GM13977 (cell line): ENCODE data around the gene VAMP3.
"Not testable (repeated sequence)": the region's sequence is repeated elsewhere in the genome, so short reads cannot be mapped to it uniquely, and the experiment has no call there.

ENCODE experiments used
- DNase-seq: peaks from one replicate; pipeline ENCODE4 v3.0.0; 2012; ENCODE audit warnings: low spot score
- in situ Hi-C: fragments of 300-500 bp; cut with MboI; formaldehyde crosslinking; loops from one replicate; pipeline ENCODE4 v1.12.0; 2022; ENCODE audit warnings: low sequenced_read_pairs, low pct_unique_long_range_greater_than_20kb, mixed read lengths, inconsistent platforms; ENCODE audit not compliant: unreplicated experiment
- TF ChIP-seq, protein P1 (sequence below): IDR thresholded peaks from 2 replicates; pipeline ENCODE4 v1.5.1; 2012; ENCODE audit warnings: mild to moderate bottlenecking, control low read depth; ENCODE audit not compliant: insufficient read depth; ENCODE audit errors: extremely low read depth, missing control alignments

VAMP3 gene

GRCh38 chr1:7783178-7783711 is 12.1 kb downstream of the VAMP3 start:
- peak; percentile 76 for DNase-seq
- in situ Hi-C loops, result no loop called here
- TF ChIP-seq, protein P1, sequence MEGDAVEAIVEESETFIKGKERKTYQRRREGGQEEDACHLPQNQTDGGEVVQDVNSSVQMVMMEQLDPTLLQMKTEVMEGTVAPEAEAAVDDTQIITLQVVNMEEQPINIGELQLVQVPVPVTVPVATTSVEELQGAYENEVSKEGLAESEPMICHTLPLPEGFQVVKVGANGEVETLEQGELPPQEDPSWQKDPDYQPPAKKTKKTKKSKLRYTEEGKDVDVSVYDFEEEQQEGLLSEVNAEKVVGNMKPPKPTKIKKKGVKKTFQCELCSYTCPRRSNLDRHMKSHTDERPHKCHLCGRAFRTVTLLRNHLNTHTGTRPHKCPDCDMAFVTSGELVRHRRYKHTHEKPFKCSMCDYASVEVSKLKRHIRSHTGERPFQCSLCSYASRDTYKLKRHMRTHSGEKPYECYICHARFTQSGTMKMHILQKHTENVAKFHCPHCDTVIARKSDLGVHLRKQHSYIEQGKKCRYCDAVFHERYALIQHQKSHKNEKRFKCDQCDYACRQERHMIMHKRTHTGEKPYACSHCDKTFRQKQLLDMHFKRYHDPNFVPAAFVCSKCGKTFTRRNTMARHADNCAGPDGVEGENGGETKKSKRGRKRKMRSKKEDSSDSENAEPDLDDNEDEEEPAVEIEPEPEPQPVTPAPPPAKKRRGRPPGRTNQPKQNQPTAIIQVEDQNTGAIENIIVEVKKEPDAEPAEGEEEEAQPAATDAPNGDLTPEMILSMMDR, result no peak

DNA sequence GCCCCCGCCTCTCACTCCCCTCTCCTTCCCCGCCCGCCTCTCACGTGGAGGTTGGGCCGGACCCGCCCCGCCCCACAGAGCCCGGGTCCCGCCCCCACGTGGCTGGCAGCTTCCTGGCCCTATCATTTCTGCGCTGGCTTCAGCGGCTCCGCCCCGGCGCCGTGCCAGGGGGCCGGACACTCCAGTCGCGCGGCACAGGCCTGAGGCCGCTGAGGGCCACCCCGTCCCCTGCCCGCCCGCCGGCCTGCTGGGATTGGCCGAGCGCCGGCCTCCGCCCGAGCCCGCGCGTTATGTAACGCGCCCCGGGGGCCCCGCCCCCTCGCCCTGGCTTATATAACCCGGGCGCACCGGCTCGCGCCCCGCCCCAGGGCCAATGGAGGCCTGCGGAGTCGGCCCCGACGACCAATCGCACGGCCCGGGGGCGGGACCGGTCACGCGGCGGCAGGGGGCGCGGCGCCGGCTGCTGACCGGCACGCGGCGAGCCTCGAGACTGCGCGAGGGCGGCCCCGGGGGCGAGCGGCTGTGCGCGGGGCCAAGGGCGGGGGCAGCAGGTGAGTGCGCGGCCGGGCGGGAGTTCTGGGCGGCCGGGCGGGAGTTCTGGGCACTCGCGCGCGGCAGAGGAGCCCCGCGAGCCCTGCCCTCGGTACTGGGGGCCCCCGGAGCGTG is 12.9 kb downstream of the VAMP3 start, which contains the start of gene PER3:
PER3 (plus strand) TSS at position 466 of the 666 bp plus-strand sequence. CDS start 587 bp downstream, outside the sequence.
- peak; percentile 98 for DNase-seq
- TF ChIP-seq, protein P1, result no peak
- in situ Hi-C loops, result no loop called here

GRCh38 chr1:7784492-7785071 is 13.5 kb downstream of the VAMP3 start:
- in situ Hi-C loops, result no loop called here

GRCh38 chr1:7785108-7785507 is 14.0 kb downstream of the VAMP3 start:
- DNase-seq, result no peak
- in situ Hi-C loops, result no loop called here
- TF ChIP-seq, protein P1, result no peak

More at GRCh38 chr1:7784492-7785071, 13.5 kb downstream of the VAMP3 start:
- TF ChIP-seq, protein P1, result no peak
- no peak for DNase-seq

DNA sequence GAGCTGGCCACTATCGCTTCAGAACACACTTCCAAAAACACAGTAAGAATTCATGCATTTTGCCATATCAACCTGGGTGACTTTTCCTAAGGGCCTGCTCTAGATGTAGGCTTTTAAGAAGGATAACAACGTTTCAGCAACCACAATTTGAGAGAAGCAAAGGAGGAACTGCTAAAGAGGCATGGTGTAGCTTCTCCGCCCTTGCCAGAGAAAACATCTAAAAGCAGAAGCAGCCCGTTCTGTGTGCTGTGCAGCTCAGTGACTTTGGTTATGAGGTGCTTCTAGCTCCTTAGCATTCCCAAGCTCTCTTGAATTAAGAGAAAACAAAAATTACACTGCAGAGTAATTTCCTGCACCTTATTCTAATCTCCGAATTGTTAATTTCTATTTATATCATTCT is 15.7 kb downstream of the VAMP3 start:
- DNase-seq, result no peak
- in situ Hi-C loops, result no loop called here
- TF ChIP-seq, protein P1, result no peak

DNA sequence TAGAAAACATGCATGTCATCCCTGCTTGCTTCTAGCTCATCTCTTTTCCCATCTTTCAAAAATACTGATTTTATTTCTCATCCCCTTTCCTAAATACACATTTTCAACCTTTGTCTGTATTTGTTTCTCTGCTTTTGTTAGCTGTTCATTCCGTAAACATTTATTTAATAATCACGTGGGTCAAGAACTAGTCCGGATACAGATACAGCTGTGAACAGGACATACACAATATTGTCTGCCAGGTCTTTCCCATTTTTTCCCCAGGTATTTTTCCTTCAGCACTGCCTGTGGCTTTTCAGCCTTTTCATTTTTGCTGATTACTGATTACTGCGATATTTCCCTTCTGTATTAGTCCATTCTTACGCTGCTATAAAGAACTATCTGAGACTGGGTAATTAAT is 18.7 kb downstream of the VAMP3 start:
- in situ Hi-C loops, result no loop called here
- no peak for DNase-seq
- TF ChIP-seq, protein P1, result no peak

DNA sequence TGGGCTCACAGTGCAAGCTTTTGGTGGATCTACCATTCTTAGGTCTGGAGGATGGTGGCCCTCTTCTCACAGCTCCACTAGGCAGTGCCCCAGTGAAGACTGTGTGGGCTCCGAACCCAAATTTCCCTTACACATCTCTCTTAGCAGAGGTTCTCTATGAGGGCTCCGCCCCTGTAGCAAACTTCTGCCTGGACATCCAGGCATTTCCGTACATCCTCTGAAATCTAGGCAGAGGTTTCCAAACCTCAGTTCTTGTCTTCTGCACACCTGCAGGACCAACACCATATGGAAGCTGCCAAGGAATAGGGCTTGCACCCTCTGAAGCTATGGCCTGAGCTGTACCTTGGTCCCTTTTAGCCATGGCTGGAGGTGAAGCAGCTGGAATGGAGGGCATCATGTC is 19.9 kb downstream of the VAMP3 start:
- DNase-seq, in situ Hi-C loops: not testable (repeated sequence)
